OCI-LY3 (cell line): ENCODE results near the gene SMIM30.
"Not testable (repeated sequence)": the region's sequence is repeated elsewhere in the genome, so short reads cannot be mapped to it uniquely, and the experiment has no call there.

Experiments
- H2AFZ ChIP-seq: fragments of 200-600, 300-600 bp; shearing (Covaris generic); 2 replicates; pipeline ENCODE4 v1.6.0; 2014; ENCODE audit warnings: antibody characterized with exemption, low read depth, low read length
- H3K27ac ChIP-seq: fragments of 200-600, 300-600 bp; sonication (generic); 2 replicates; pipeline ENCODE4 v1.5.1; 2014; ENCODE audit warnings: mild to moderate bottlenecking, low read length, moderate library complexity, mixed read lengths
- H3K27me3 ChIP-seq: fragments of 200-600, 300-600 bp; sonication (generic); 2 replicates; pipeline ENCODE4 v1.6.1; 2014; ENCODE audit warnings: low read depth, low read length, mixed read lengths
- H3K36me3 ChIP-seq: fragments of 200-600, 300-600 bp; sonication (generic); replicated peaks from 2 replicates; pipeline ENCODE3; 2014; ENCODE audit warnings: low read depth, low read length, mixed read lengths
- H3K4me1 ChIP-seq: fragments of 300-600, 200-600 bp; sonication (generic); 2 replicates; pipeline ENCODE4 v1.6.1; 2014; ENCODE audit warnings: low read length, mixed read lengths
- H3K4me2 ChIP-seq: fragments of 200-600, 300-600 bp; sonication (generic); 2 replicates; pipeline ENCODE4 v1.6.1; 2014; ENCODE audit warnings: low read length, mixed read lengths
- H3K4me3 ChIP-seq: fragments of 300-600, 200-600 bp; sonication (generic); 2 replicates; pipeline ENCODE4 v1.5.1; 2014; ENCODE audit warnings: antibody characterized with exemption, mild to moderate bottlenecking, low read length, moderate library complexity
- H3K79me2 ChIP-seq: fragments of 300-600, 200-600 bp; shearing (Covaris generic); 2 replicates; pipeline ENCODE4 v1.6.1; 2014; ENCODE audit warnings: mild to moderate bottlenecking, low read length, mixed read lengths
- H3K9ac ChIP-seq: fragments of 300-600, 200-600 bp; shearing (Covaris generic); 2 replicates; pipeline ENCODE4 v1.6.0; 2014; ENCODE audit warnings: mild to moderate bottlenecking, low read length, moderate library complexity
- H3K9me3 ChIP-seq: fragments of 200-600, 300-600 bp; shearing (Covaris generic); 2 replicates; pipeline ENCODE4 v1.6.1; 2014; ENCODE audit warnings: low read length, mixed read lengths; ENCODE audit not compliant: insufficient read depth
- H4K20me1 ChIP-seq: fragments of 200-600, 300-600 bp; sonication (generic); 2 replicates; pipeline ENCODE4 v1.6.1; 2016; ENCODE audit warnings: low read length, mixed read lengths; ENCODE audit not compliant: insufficient read depth
- CTCF ChIP-seq: fragments of 200-600, 300-600 bp; sonication (generic); IDR thresholded peaks from 2 replicates; pipeline ENCODE4 v1.5.1; 2014; ENCODE audit warnings: antibody characterized with exemption, low read length, low read depth
- EZH2phosphoT487 ChIP-seq: fragments of 200-600 bp; shearing (Covaris generic); IDR thresholded peaks from 2 replicates; pipeline ENCODE4 v1.6.1; 2018; ENCODE audit warnings: antibody characterized with exemption, mixed run types, low read depth

SMIM30 gene

GRCh38 chr7:113122744-113123143 is 4.4 kb upstream of the SMIM30 start:
- H3K9me3 ChIP-seq: no peaks in the 10 kb centered on the region
- no peaks in the 10 kb centered on the region for H4K20me1 ChIP-seq
- H3K9ac ChIP-seq: no peak overlapping the region
- TF ChIP-seq CTCF (no peak), EZH2phosphoT487 (no peak)
- peaks cover under 1% of the 10 kb centered on the region; the same call in 1 of the 2 replicates for H3K79me2 ChIP-seq
- 0 out of 2 replicates have a peak overlapping the region, but pooled peaks have one; percentile 13 for H3K4me3 ChIP-seq
- H3K36me3 ChIP-seq: no peaks in the 10 kb centered on the region
- H3K27ac ChIP-seq: no peak overlapping the region
- peaks cover 42% of the 10 kb centered on the region for H3K4me1 ChIP-seq
- no peaks in the 10 kb centered on the region for H3K27me3 ChIP-seq
- H2AFZ ChIP-seq: peak overlapping the region; percentile 12; the same call in 1 of the 2 replicates
- peak overlapping the region; percentile 42 for H3K4me2 ChIP-seq

- H3K27ac ChIP-seq: no peak overlapping the region
- no peak for TF ChIP-seq EZH2phosphoT487
- no peak for TF ChIP-seq CTCF
- peak overlapping the region; percentile 3; the same call in 1 of the 2 replicates for H3K4me2 ChIP-seq
- H3K4me1 ChIP-seq: peaks cover 45% of the 10 kb centered on the region
- H3K36me3 ChIP-seq: peaks cover 5% of the 10 kb centered on the region
- peaks cover 4% of the 10 kb centered on the region; the same call in 1 of the 2 replicates for H3K79me2 ChIP-seq
- H3K9me3 ChIP-seq: no peaks in the 10 kb centered on the region
- no peaks in the 10 kb centered on the region for H3K27me3 ChIP-seq
- no peaks in the 10 kb centered on the region for H4K20me1 ChIP-seq
- no peak overlapping the region for H3K4me3 ChIP-seq
- H2AFZ ChIP-seq: no peak overlapping the region
- no peak overlapping the region for H3K9ac ChIP-seq
These were observed 2.3 kb upstream of the SMIM30 start for GRCh38 chr7:113120647-113121046.

GRCh38 chr7:113119429-113119828 is 1.1 kb upstream of the SMIM30 start:
- H3K4me2 ChIP-seq: peak overlapping the region; percentile 74
- peaks cover 45% of the 10 kb centered on the region for H3K4me1 ChIP-seq

GRCh38 chr7:113117374-113117774 is 980 bp downstream of the SMIM30 start:
- not testable (repeated sequence) for H3K9me3 ChIP-seq, H3K27me3 ChIP-seq, H3K27ac ChIP-seq, H3K79me2 ChIP-seq, H4K20me1 ChIP-seq, H2AFZ ChIP-seq, H3K36me3 ChIP-seq
- Histone ChIP-seq H3K4me3 (peak overlapping the region; percentile 84), H3K4me1 (peaks cover 39% of the 10 kb centered on the region), H3K9ac (peak overlapping the region; percentile 67), H3K4me2 (peak overlapping the region; percentile 95)

More at GRCh38 chr7:113119429-113119828, 1.1 kb upstream of the SMIM30 start:
- Histone ChIP-seq H3K9me3 (no peaks in the 10 kb centered on the region), H2AFZ (peak overlapping the region; percentile 67), H3K4me3 (peak overlapping the region; percentile 84), H3K79me2 (peaks cover 4% of the 10 kb centered on the region; the same call in 1 of the 2 replicates), H3K27ac (no peak overlapping the region), H3K27me3 (no peaks in the 10 kb centered on the region), H4K20me1 (no peaks in the 10 kb centered on the region), H3K9ac (peak overlapping the region; percentile 67; the same call in 1 of the 2 replicates), H3K36me3 (peaks cover 5% of the 10 kb centered on the region)
- TF ChIP-seq EZH2phosphoT487 (no peak), CTCF (no peak)
